Measurements from ENCODE around the gene FARS2.

FARS2 gene

GRCh38 chr6:5524110-5524509 is 262.8 kb downstream of the FARS2 start:
- ChIA-PET POLR2A (no interaction called here), CTCF (no interaction called here)

GRCh38 chr6:5525209-5525608 is 263.9 kb downstream of the FARS2 start:
- TF ChIP-seq L3MBTL2 (conservative IDR thresholded peaks at IDR 0.05) (no peak), PKNOX1 (IDR thresholded peaks at IDR 0.05) (no peak), TARDBP (IDR thresholded peaks at IDR 0.05) (no peak), BHLHE40 (IDR thresholded peaks at IDR 0.05; ENCODE audit: borderline replicate concordance) (no peak), NFRKB (IDR thresholded peaks at IDR 0.05) (no peak), FOXA1 (IDR thresholded peaks at IDR 0.05) (no peak), CTBP1 (IDR thresholded peaks at IDR 0.05; ENCODE audit: borderline replicate concordance) (no peak), ARNT (IDR thresholded peaks at IDR 0.05) (no peak)
- POLR2A ChIA-PET = no interaction called here
- CTCF ChIA-PET = interaction anchor here (0.7 kb wide), 1 partner anchor 304 kb away, joined by 3 read pairs; no protein-coding TSS in a partner anchor
- DNase-seq (ENCODE audit: extremely low spot score) = no peak

More at GRCh38 chr6:5524110-5524509, 262.8 kb downstream of the FARS2 start:
- TF ChIP-seq ARNT (IDR thresholded peaks at IDR 0.05) (no peak), ZNF384 (IDR thresholded peaks at IDR 0.05) (no peak), ELF4 (IDR thresholded peaks at IDR 0.05) (no peak), HDGF (IDR thresholded peaks at IDR 0.05; ENCODE audit: borderline replicate concordance) (no peak), PKNOX1 (IDR thresholded peaks at IDR 0.05) (no peak), TARDBP (IDR thresholded peaks at IDR 0.05) (no peak), NFRKB (IDR thresholded peaks at IDR 0.05) (no peak), CTBP1 (IDR thresholded peaks at IDR 0.05; ENCODE audit: borderline replicate concordance) (no peak), FOXM1 (IDR thresholded peaks at IDR 0.05; ENCODE audit: borderline replicate concordance) (no peak)
- no peak for DNase-seq (ENCODE audit: extremely low spot score)

DNA sequence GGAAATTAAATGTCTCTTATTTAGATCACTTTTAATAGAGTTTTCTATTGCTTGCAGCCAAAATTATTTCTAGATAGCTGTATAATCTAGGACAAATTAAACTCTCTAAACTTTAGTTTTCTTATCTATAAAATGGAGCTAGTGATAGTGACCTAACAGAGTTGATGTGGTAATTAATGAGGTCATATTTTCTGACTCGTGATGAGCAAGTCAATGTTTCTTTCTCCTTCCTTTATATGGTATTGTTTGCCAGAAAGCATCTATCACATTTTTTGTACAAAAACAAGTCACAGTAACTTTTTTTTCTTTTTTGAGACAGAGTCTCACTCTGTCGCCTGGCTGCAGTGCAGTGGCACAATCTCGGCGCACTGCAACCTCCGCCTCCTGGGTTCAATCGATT is 267.7 kb downstream of the FARS2 start:
- CTCF ChIA-PET = no interaction called here

GRCh38 chr6:5529733-5530132 is 268.4 kb downstream of the FARS2 start:
- no peak for TF ChIP-seq SUZ12 (IDR thresholded peaks at IDR 0.05)
- no peak for TF ChIP-seq ARNT (IDR thresholded peaks at IDR 0.05)
- no peak for TF ChIP-seq TARDBP (IDR thresholded peaks at IDR 0.05)
- TF ChIP-seq BHLHE40 (IDR thresholded peaks at IDR 0.05; ENCODE audit: borderline replicate concordance) = no peak
- TF ChIP-seq SP1 (IDR thresholded peaks at IDR 0.05) = no peak
- TF ChIP-seq L3MBTL2 (conservative IDR thresholded peaks at IDR 0.05) = no peak
- no peak for TF ChIP-seq CTBP1 (IDR thresholded peaks at IDR 0.05; ENCODE audit: borderline replicate concordance)
- TF ChIP-seq HDGF (IDR thresholded peaks at IDR 0.05; ENCODE audit: borderline replicate concordance) = no peak
- no peak for TF ChIP-seq PKNOX1 (IDR thresholded peaks at IDR 0.05)
- TF ChIP-seq FOXM1 (IDR thresholded peaks at IDR 0.05; ENCODE audit: borderline replicate concordance) = no peak
- no peak for TF ChIP-seq ELF4 (IDR thresholded peaks at IDR 0.05)
- TF ChIP-seq ZNF384 (IDR thresholded peaks at IDR 0.05) = no peak
- no peak for TF ChIP-seq FOXK2 (IDR thresholded peaks at IDR 0.05)
- TF ChIP-seq LEF1 (IDR thresholded peaks at IDR 0.05; ENCODE audit: borderline replicate concordance) = no peak
- no peak for TF ChIP-seq FOXA1 (IDR thresholded peaks at IDR 0.05)
- no peak for DNase-seq (ENCODE audit: extremely low spot score)
- POLR2A ChIA-PET = no interaction called here
- CTCF ChIA-PET = interaction anchor here (0.7 kb wide), 1 partner anchor 226 kb away, joined by 3 read pairs; no protein-coding TSS in a partner anchor

More for the DNA sequence above, 267.7 kb downstream of the FARS2 start:
- POLR2A ChIA-PET = no interaction called here
- no peak for DNase-seq (ENCODE audit: extremely low spot score)
- TF ChIP-seq BHLHE40 (IDR thresholded peaks at IDR 0.05; ENCODE audit: borderline replicate concordance) (no peak), NFRKB (IDR thresholded peaks at IDR 0.05) (no peak), FOXM1 (IDR thresholded peaks at IDR 0.05; ENCODE audit: borderline replicate concordance) (no peak), ZNF384 (IDR thresholded peaks at IDR 0.05) (no peak), L3MBTL2 (conservative IDR thresholded peaks at IDR 0.05) (no peak), LEF1 (IDR thresholded peaks at IDR 0.05; ENCODE audit: borderline replicate concordance) (no peak), HDGF (IDR thresholded peaks at IDR 0.05; ENCODE audit: borderline replicate concordance) (no peak), CTBP1 (IDR thresholded peaks at IDR 0.05; ENCODE audit: borderline replicate concordance) (no peak), SUZ12 (IDR thresholded peaks at IDR 0.05) (no peak), FOXA1 (IDR thresholded peaks at IDR 0.05) (no peak), TARDBP (IDR thresholded peaks at IDR 0.05) (no peak), PKNOX1 (IDR thresholded peaks at IDR 0.05) (no peak), ARNT (IDR thresholded peaks at IDR 0.05) (no peak), ELF4 (IDR thresholded peaks at IDR 0.05) (no peak), FOXK2 (IDR thresholded peaks at IDR 0.05) (no peak), SP1 (IDR thresholded peaks at IDR 0.05) (no peak)

DNA sequence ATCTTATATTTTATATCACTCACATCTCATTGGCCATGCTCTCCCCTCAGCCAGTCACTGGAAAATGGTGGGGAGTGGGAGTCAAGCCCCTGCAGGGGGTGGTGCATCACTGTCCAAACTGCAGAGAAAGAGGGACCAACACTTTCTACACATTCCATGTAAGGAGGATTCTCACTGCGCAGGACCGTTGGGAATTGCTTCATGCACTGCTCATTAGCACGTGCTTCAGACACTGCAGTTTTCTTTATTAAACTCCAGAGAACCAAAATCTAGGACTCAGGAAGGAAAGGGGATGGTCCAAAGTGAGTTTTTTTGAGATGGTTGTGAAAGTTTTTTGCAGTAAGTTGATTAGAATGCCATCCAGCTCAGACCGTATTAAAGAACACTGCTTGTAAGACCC is 269.8 kb downstream of the FARS2 start:
- ChIA-PET CTCF (no interaction called here), POLR2A (no interaction called here)
- TF ChIP-seq HDGF (IDR thresholded peaks at IDR 0.05; ENCODE audit: borderline replicate concordance) (no peak), FOXA1 (IDR thresholded peaks at IDR 0.05) (no peak), ZNF384 (IDR thresholded peaks at IDR 0.05) (no peak), L3MBTL2 (conservative IDR thresholded peaks at IDR 0.05) (no peak), SUZ12 (IDR thresholded peaks at IDR 0.05) (no peak), PKNOX1 (IDR thresholded peaks at IDR 0.05) (no peak), TARDBP (IDR thresholded peaks at IDR 0.05) (no peak), NFRKB (IDR thresholded peaks at IDR 0.05) (no peak), LEF1 (IDR thresholded peaks at IDR 0.05; ENCODE audit: borderline replicate concordance) (no peak), ARNT (IDR thresholded peaks at IDR 0.05) (no peak), FOXK2 (IDR thresholded peaks at IDR 0.05) (no peak)
- no peak for DNase-seq (ENCODE audit: extremely low spot score)
